GM18505 (cell line): ENCODE results near the gene DKK3.

Source experiments
- ATAC-seq: cut with Tn5 transposase; IDR thresholded peaks from one replicate; pipeline ENCODE4 v1.9.1; 2021; ENCODE audit not compliant: unreplicated experiment
- POLR2A ChIP-seq: IDR thresholded peaks from 4 replicates; pipeline ENCODE4 v1.6.1; 2011; ENCODE audit warnings: borderline replicate concordance; ENCODE audit not compliant: insufficient read depth, insufficient read length; ENCODE audit errors: extremely low read depth

Gene DKK3

GRCh38 chr11:12007769-12008737 lies at the start of gene DKK3:
Gene DKK3, minus strand, starts transcription at chr11:12008626. Its CDS starts 44 bp downstream, at chr11:12008582.
- no peak for ATAC-seq
- TF ChIP-seq POLR2A = no peak

- no peak for TF ChIP-seq POLR2A
- no peak for ATAC-seq
These were observed 49.0 kb upstream of the DKK3 start for GRCh38 chr11:12057299-12057980.

- no peak for ATAC-seq
- no peak for TF ChIP-seq POLR2A
These were observed 47.7 kb upstream of the DKK3 start for GRCh38 chr11:12056119-12056518.

- no peak for ATAC-seq
- TF ChIP-seq POLR2A = no peak
These were observed 45.4 kb upstream of the DKK3 start for GRCh38 chr11:12053606-12054361.

- TF ChIP-seq POLR2A = no peak
- ATAC-seq = no peak
These were observed 44.5 kb upstream of the DKK3 start for GRCh38 chr11:12052676-12053605.

GRCh38 chr11:12051287-12051662 lies 42.8 kb upstream of the DKK3 start:
- TF ChIP-seq POLR2A = no peak
- ATAC-seq = no peak

- no peak for ATAC-seq
- no peak for TF ChIP-seq POLR2A
These were observed 42.3 kb upstream of the DKK3 start for GRCh38 chr11:12050470-12051286.

GRCh38 chr11:12048936-12049790 lies 40.7 kb upstream of the DKK3 start:
- ATAC-seq = no peak
- TF ChIP-seq POLR2A = no peak

- no peak for ATAC-seq
These were observed 38.3 kb upstream of the DKK3 start for GRCh38 chr11:12046636-12047236.

GRCh38 chr11:12045914-12046635 lies 37.6 kb upstream of the DKK3 start:
- TF ChIP-seq POLR2A = no peak
- ATAC-seq = no peak

More at GRCh38 chr11:12046636-12047236, 38.3 kb upstream of the DKK3 start:
- no peak for TF ChIP-seq POLR2A

GRCh38 chr11:12044799-12045198 lies 36.4 kb upstream of the DKK3 start:
- no peak for ATAC-seq
- no peak for TF ChIP-seq POLR2A
